OCI-LY3 (cell line): ENCODE results near the gene SH3GL2.

Experiments
- H2AFZ ChIP-seq: fragments of 200-600, 300-600 bp; shearing (Covaris generic); 2 replicates; pipeline ENCODE4 v1.6.0; 2014; ENCODE audit warnings: antibody characterized with exemption, low read depth, low read length
- H3K27ac ChIP-seq: fragments of 200-600, 300-600 bp; sonication (generic); 2 replicates; pipeline ENCODE4 v1.5.1; 2014; ENCODE audit warnings: mild to moderate bottlenecking, low read length, moderate library complexity, mixed read lengths
- H3K27me3 ChIP-seq: fragments of 200-600, 300-600 bp; sonication (generic); 2 replicates; pipeline ENCODE4 v1.6.1; 2014; ENCODE audit warnings: low read depth, low read length, mixed read lengths
- H3K36me3 ChIP-seq: fragments of 200-600, 300-600 bp; sonication (generic); replicated peaks from 2 replicates; pipeline ENCODE3; 2014; ENCODE audit warnings: low read depth, low read length, mixed read lengths
- H3K4me1 ChIP-seq: fragments of 300-600, 200-600 bp; sonication (generic); 2 replicates; pipeline ENCODE4 v1.6.1; 2014; ENCODE audit warnings: low read length, mixed read lengths
- H3K4me2 ChIP-seq: fragments of 200-600, 300-600 bp; sonication (generic); 2 replicates; pipeline ENCODE4 v1.6.1; 2014; ENCODE audit warnings: low read length, mixed read lengths
- H3K4me3 ChIP-seq: fragments of 300-600, 200-600 bp; sonication (generic); 2 replicates; pipeline ENCODE4 v1.5.1; 2014; ENCODE audit warnings: antibody characterized with exemption, mild to moderate bottlenecking, low read length, moderate library complexity
- H3K79me2 ChIP-seq: fragments of 300-600, 200-600 bp; shearing (Covaris generic); 2 replicates; pipeline ENCODE4 v1.6.1; 2014; ENCODE audit warnings: mild to moderate bottlenecking, low read length, mixed read lengths
- H3K9ac ChIP-seq: fragments of 300-600, 200-600 bp; shearing (Covaris generic); 2 replicates; pipeline ENCODE4 v1.6.0; 2014; ENCODE audit warnings: mild to moderate bottlenecking, low read length, moderate library complexity
- H3K9me3 ChIP-seq: fragments of 200-600, 300-600 bp; shearing (Covaris generic); 2 replicates; pipeline ENCODE4 v1.6.1; 2014; ENCODE audit warnings: low read length, mixed read lengths; ENCODE audit not compliant: insufficient read depth
- H4K20me1 ChIP-seq: fragments of 200-600, 300-600 bp; sonication (generic); 2 replicates; pipeline ENCODE4 v1.6.1; 2016; ENCODE audit warnings: low read length, mixed read lengths; ENCODE audit not compliant: insufficient read depth
- EZH2phosphoT487 ChIP-seq: fragments of 200-600 bp; shearing (Covaris generic); IDR thresholded peaks from 2 replicates; pipeline ENCODE4 v1.6.1; 2018; ENCODE audit warnings: antibody characterized with exemption, mixed run types, low read depth
- TF ChIP-seq, protein P1 (sequence below): fragments of 200-600, 300-600 bp; sonication (generic); IDR thresholded peaks from 2 replicates; pipeline ENCODE4 v1.5.1; 2014; ENCODE audit warnings: antibody characterized with exemption, low read length, low read depth

The SH3GL2 gene

DNA sequence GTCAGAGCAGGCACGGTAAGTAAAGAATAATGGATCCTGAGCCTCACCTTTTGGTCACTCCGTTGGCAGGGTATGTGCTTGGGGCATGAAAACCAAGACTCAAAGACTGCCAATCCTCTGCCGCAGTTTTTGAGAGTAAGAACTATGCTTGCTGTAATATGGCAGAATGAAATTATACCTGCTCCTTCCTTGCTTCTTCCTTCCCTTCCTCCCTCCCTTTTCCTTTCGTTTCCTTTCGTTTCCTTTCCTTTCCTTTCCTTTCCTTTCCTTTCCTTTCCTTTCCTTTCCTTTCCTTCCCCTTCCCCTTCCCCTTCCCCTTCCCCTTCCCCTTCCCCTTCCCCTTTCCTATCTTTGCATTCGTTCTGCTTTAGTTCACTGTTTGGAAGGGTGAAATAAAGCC lies 43.9 kb downstream of the SH3GL2 start:
- Histone ChIP-seq H3K27me3 (no peaks in the 10 kb centered on the region), H3K79me2 (no peaks in the 10 kb centered on the region)

DNA sequence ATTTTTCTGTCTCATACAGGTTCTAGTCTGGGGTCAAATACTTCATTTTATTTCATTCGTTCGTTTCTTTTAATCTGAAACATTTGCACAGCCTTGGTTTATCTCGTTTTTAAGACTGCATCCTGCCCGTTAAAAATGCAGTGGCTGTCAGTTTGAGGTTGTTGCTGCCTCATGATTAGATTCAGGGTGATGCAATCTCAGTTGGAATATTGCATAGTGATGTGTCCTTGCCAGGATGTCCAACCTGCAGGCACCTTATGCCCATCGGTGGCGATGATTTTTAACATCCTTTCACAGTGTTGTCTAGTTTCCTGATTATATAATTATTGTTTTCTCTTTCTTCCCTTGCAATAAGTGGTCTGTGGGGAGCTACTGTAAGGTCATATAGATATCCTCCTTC lies 45.1 kb downstream of the SH3GL2 start:
- Histone ChIP-seq H3K27ac (no peak overlapping the region), H3K9me3 (no peaks in the 10 kb centered on the region), H4K20me1 (no peaks in the 10 kb centered on the region), H2AFZ (no peak overlapping the region), H3K4me2 (no peak overlapping the region), H3K27me3 (no peaks in the 10 kb centered on the region), H3K9ac (no peak overlapping the region), H3K36me3 (no peaks in the 10 kb centered on the region), H3K4me3 (no peak overlapping the region), H3K79me2 (no peaks in the 10 kb centered on the region), H3K4me1 (no peaks in the 10 kb centered on the region)
- TF ChIP-seq EZH2phosphoT487, result no peak
- TF ChIP-seq, protein P1, sequence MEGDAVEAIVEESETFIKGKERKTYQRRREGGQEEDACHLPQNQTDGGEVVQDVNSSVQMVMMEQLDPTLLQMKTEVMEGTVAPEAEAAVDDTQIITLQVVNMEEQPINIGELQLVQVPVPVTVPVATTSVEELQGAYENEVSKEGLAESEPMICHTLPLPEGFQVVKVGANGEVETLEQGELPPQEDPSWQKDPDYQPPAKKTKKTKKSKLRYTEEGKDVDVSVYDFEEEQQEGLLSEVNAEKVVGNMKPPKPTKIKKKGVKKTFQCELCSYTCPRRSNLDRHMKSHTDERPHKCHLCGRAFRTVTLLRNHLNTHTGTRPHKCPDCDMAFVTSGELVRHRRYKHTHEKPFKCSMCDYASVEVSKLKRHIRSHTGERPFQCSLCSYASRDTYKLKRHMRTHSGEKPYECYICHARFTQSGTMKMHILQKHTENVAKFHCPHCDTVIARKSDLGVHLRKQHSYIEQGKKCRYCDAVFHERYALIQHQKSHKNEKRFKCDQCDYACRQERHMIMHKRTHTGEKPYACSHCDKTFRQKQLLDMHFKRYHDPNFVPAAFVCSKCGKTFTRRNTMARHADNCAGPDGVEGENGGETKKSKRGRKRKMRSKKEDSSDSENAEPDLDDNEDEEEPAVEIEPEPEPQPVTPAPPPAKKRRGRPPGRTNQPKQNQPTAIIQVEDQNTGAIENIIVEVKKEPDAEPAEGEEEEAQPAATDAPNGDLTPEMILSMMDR, result no peak

More for the DNA sequence above, 43.9 kb downstream of the SH3GL2 start:
- Histone ChIP-seq H4K20me1 (no peaks in the 10 kb centered on the region), H3K4me1 (no peaks in the 10 kb centered on the region), H3K4me3 (no peak overlapping the region), H3K9ac (no peak overlapping the region), H3K4me2 (no peak overlapping the region), H3K27ac (no peak overlapping the region), H3K9me3 (no peaks in the 10 kb centered on the region), H2AFZ (no peak overlapping the region), H3K36me3 (no peaks in the 10 kb centered on the region)
- TF ChIP-seq, protein P1, result no peak
- no peak for TF ChIP-seq EZH2phosphoT487

DNA sequence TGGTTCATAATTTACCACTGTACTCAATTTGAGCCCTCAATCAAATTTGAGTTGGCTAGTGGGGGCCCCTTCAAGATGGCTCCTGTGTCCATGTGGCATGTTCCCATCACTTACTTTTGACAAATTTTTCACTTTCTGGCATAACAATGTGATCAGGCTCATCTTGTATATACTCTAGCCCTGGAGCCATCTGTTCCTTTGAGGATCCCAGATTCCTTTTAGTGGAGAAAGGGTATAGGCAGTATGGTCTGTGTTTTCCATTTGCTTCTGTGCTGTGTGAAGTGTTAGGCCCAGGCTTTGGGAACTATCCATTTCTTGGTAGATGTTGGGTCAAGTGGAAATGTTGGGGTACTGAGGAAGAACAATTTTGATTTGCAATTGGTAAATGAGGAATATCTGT lies 45.7 kb downstream of the SH3GL2 start:
- Histone ChIP-seq H3K9me3 (no peaks in the 10 kb centered on the region), H4K20me1 (no peaks in the 10 kb centered on the region), H3K4me2 (no peak overlapping the region), H3K79me2 (no peaks in the 10 kb centered on the region), H2AFZ (no peak overlapping the region), H3K4me1 (no peaks in the 10 kb centered on the region), H3K27me3 (no peaks in the 10 kb centered on the region), H3K9ac (no peak overlapping the region), H3K27ac (no peak overlapping the region), H3K36me3 (no peaks in the 10 kb centered on the region), H3K4me3 (no peak overlapping the region)
- TF ChIP-seq EZH2phosphoT487, result no peak
- TF ChIP-seq, protein P1, result no peak

DNA sequence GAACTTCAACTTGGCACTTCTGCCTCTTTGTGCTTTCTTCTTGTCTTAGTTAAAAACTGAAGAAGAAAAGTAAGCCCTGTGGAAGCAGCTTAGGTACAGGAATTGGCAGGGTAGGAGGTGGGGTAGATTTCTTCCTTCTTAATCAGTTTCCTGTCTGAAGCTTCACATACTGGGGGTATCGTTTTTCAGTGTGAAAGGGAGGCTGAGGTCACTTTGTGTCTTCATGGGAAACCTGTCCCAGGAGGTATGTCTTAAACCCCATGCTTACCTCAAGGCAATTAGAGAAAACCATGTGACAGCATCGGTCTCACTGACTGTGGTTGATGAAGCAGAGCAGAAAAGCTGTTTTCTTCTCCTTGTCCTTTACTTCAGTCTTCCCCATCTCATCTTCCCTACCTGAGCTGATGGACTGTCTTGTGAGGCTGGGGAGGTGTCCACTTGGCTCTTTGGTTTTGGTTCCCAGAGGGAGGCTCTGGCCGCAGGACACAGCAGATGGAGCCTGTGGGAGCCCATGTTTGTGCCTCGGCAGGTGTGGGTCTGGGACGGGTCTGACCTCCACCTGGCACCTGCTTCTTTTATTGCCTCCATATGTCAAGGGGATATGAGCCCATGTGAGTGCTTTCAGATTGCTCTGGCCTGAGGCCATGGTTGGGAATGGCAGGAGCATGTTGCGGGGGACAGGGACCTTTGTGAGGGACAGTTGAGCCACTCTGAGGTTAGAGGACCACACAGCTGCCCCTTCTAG lies 47.0 kb downstream of the SH3GL2 start:
- no peaks in the 10 kb centered on the region for H3K9me3 ChIP-seq
- H3K27me3 ChIP-seq, result no peaks in the 10 kb centered on the region
- H3K27ac ChIP-seq, result no peak overlapping the region
- no peaks in the 10 kb centered on the region for H4K20me1 ChIP-seq
- no peak overlapping the region for H2AFZ ChIP-seq
- no peaks in the 10 kb centered on the region for H3K36me3 ChIP-seq
- H3K9ac ChIP-seq, result no peak overlapping the region
- H3K4me2 ChIP-seq, result no peak overlapping the region
- no peak overlapping the region for H3K4me3 ChIP-seq
- no peaks in the 10 kb centered on the region for H3K4me1 ChIP-seq
- no peaks in the 10 kb centered on the region for H3K79me2 ChIP-seq
- no peak for TF ChIP-seq EZH2phosphoT487
- TF ChIP-seq, protein P1, result no peak
